Stimulated activated CD8-positive, alpha-beta memory T cell treated with anti-CD3 and anti-CD28 coated beads, Interleukin-15, amount 100 ng/mL, for 4 hours (primary cell): ENCODE data around the gene CDCA4.

ENCODE experiments used
- DNase-seq, 2 donors: peaks; one replicate each; pipeline ENCODE4 v3.0.0-alpha.2; 2020; ENCODE audit warnings: low read depth in 2 of 2

The CDCA4 gene

GRCh38 chr14:104975481-104976197 lies 45.2 kb downstream of the CDCA4 start:
- no peak for DNase-seq

- DNase-seq, result no peak
These were observed 46.1 kb downstream of the CDCA4 start for GRCh38 chr14:104974665-104975390.

DNA sequence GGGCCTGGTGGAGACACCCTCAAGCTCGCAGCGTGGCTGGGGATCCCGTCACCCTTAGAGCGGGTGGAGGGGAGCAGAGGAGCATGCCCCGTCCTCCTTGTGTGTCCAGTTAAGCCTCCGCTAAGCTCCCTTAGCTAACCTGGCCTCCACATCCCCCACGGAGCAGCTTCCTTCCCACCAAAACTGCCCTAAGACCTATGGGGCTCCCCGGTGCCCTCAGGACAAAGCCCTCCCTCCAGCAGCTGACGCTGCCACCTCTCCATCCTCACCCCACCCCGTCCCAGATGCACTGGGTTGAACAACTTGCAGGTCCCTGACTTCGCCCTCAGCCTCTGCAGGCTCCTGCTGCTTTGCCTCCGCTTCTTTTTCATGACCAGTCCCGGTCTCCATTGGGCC lies 46.7 kb downstream of the CDCA4 start:
- DNase-seq, result no peak

DNA sequence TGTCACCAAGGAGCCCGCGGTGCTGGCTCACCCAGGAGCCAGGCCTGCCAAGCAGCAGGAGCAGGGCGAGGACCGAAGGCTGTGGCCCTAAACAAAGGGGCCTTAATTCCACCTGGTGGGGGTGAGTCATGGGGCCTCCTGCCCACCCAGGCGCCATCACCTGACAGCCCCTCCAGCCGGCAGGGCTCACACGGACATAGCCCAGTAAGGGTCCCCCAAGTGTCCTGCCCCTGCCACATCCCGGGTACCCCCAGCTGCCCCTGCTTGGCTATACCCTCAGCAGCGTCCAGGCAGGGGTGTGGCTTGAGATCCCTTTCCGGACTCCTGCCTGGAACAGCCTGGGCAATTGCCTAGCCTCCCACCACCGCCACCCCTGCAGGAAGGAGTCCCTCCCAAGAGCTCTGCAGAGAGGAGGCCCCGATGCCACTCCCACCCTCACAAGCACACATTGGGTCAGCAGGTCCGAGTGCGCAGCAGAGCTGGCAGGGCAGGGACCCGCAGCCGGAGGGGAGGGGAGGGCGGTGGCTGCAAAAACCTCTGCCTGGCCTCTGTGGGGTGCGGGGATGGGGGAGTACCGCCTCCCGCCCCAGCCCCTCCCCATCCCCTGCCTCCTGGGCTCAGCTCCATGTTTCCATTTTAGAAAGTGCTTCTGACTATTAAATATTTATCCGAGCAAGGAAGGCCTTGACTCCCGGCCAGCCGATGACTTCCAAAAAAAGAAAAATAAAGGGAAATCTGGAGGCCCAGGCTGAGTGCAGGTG lies 47.3 kb downstream of the CDCA4 start:
- DNase-seq, result no peak

- DNase-seq, result no peak
These were observed 47.8 kb downstream of the CDCA4 start for GRCh38 chr14:104973135-104973384.

DNA sequence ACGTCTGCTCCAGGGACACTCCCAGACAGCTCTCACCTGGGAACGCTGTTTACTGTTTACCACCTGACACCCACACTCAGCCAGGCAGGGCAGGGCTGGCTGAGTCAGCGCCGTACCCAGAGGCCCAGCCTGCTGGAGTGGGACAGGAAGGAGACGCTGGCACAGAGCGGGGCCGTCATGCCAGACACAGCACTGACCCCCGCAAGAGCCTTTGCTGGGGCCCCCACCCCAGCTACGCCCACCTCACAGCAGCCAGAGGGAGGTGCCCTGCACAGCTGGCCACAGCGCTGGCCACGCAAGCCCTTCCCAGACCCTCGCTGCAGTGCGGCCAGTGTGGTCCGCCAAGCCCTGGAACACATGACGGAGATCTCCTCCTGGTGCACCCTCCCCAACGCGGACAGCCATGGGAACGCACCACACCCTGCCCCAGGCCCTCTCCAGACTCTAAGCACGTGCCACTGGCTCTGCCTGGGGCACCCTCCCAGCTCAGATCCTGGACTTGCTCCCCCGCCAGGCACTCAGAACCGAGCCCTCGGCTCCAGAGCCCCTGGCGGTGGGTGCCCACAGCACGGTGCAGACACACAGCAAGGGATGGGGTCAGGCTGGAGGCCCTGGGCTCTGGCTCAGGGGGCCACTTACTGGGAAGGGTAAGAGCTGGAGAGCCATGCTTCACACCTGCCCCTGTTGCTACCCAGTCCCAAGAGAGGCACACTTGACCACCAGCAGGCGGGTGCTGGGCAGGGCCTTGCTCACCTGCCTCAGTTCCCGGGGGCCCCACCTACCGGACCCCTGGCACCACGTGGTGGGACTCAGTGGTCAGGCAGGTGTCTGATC lies 48.4 kb downstream of the CDCA4 start:
- no peak for DNase-seq

DNA sequence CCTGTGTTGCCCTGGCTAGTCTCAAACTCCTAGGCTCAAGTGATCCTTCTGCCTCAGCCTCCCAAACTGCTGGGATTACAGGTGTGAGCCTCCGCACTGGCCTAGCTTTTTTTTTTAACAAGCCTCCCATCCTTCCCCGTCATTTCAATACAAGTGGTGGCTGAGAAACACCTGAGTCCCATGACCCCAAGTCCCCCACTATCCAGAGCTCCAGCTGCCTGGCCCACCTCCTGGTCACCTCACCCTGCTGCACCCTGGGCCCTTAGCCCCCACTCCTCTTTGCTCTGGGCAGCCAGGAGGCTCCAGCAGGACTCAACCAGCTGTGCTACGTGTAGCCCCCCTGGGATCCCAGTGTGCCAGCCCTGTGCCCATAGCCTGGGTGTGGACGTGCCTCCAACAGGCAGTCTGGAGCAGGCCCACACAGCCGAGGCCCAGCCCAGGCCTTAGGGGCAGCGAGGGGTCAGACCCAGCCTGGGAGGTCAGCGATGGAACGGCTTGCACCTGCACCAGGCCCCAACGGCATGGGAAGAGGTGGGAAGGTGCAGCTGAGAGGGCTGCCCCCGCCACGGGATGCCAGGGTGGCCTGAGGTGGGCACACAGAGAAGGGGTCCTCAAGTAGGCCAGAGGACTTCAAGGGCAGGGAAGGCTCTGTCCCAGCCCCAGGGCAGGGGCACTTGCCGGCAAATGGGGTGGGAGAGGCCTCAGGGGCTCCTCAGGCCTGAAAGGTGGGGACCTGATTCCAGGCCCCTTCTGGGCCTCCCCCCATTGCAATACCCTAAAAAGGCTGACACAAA lies 49.2 kb downstream of the CDCA4 start:
- DNase-seq, result no peak

DNA sequence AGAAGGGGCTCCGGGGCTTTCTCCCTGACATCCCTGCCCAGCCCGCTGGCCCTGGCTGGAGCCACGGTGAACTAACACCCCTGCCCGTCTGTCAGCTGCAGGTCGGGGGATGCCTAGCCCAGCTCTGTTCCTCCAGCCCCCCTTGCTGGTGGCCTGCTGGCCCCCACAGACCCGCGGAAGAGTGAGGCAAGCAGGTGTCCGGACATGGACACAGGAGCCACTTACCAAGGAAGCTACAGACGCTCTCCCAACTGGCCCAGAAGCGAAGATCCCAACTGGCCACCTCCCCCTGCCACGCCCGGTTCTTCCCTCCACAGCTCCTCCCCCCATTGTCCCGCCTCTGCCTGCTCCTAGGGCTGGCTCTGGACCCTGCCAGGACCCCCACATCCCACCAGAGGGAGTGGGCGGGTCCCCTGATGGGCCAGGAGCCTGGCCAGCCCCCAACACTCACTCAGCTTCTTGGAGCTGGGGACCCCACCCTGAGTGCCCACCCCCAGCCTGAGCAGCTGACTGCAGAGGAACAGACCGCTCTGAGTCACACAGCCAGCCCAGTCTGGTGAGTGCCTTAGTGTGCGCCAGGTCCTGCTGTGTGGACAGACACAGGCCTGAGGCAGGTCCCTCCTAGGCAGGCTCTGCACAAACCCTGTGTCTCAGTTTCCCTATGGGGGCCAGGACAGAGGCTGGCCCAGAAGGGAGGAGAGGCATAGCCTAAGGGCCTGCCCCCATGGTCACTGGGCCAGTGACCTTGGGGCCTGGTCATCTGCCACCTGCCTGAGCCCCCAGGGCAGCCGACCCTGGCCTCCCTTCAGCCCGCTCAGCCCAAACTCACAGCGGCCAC lies 50.4 kb downstream of the CDCA4 start:
- no peak for DNase-seq

GRCh38 chr14:104969741-104970230 lies 51.1 kb downstream of the CDCA4 start:
- DNase-seq, result no peak

- no peak for DNase-seq
These were observed 52.1 kb downstream of the CDCA4 start for GRCh38 chr14:104968541-104969401.

DNA sequence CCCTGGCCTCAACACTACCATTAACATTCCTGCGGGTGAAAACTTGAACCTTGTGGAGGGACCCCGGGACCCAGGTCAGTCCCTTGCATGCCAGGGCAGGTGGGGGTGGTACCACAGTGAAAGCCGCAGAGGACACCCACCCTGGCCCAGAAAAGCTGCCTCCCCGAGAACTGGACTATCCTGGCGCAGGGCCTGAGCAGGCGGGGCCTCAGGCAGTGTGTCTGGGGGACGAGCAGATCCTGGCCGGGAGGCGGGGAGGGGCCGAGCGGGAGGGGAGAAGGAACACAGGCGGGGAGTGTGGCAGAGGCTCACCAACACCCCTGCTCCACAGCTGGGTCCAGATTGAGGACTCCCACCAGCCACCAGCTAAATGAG lies 52.7 kb downstream of the CDCA4 start:
- DNase-seq, result no peak

DNA sequence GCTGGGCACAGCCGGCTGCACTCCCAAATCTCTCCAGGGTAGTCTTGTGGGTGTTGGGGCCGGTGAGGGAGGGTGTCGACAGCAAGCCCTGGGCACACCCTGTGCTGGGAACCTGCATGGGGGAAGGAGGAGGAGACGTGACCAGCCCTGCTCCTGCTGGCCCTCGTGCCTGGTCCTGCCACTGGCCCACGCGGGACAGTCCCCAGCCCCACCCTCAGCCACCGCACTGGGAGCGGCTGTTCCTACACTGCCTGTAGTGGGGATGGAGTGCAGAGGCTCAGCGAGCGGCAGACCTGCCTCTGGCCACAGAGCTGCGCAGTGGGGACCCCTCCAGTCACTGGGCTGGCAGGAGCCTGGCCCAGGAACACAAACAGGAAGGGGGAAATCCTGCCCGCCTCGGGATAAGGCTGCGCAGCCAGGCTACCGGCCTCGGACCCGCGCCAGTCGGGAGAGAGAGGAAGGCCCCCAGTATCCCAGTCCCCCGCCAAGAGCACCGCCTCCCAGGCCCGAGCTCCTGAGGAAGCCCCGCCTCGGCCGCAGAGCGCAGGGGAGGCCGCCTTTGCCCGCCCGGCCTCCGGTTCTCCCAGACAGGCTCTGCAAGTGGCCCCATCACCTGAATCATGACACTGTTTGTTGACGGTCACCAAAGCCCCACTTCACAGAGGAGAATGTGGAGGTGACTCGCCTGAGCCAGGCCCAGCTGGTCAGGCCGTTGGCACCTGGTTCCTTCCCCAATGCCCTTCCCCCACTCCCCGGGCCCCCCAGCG lies 53.3 kb downstream of the CDCA4 start:
- no peak for DNase-seq

- no peak for DNase-seq
These were observed 53.9 kb downstream of the CDCA4 start for GRCh38 chr14:104966981-104967385.

- no peak for DNase-seq
These were observed 54.5 kb downstream of the CDCA4 start for GRCh38 chr14:104966261-104966865.

DNA sequence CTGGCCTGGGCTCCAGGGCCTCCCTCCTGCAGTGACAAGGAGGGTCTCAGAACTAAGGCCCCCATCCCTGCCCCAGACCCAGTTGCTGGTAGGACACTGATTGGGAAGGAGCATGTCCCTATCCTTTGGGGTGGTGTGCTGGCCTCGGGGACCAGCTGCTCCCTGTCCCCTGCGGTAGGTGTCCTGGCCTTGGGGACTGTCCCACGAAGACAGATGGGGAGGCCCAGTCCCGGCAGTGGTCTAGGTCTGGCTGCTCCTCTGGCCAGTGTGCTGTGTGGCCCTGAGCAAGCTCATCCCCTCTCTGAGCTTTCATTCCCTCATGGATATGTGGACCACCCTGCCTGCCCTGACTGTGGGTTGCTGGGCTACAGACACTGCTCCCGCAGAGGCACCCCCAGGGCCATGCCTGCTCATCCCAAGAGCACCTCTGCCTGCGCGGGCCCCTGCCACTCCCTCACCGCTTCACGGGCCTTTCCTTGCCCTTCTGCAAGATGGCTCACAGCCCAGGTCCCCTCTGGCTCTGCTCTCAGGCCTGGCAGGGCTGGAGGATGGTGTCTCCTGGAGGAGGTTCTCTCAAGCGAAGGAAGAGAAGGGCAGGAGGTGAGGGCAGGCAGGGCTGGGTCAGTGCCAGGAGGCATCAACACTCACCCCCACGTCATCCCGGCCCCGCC lies 55.2 kb downstream of the CDCA4 start:
- DNase-seq, result no peak

- DNase-seq, result no peak
These were observed 56.3 kb downstream of the CDCA4 start for GRCh38 chr14:104964546-104964945.
